MCF 10A (cell line): ENCODE measurements around the gene HDLBP. TPM values are rescaled to one million over a fixed set of nuclear protein-coding genes. Genes with fewer than 3 reads are reported as not detected.
A peak's percentile ranks its signal among the peaks of the same experiment; 100 is the strongest.

Experiments used
- BruUV-seq: library from RNA; stranded (reverse); fragments of 400-500 nt; replicated peaks from 2 replicates; lab custom pipeline; 2021; lab: Mats Ljungman, UMichigan
- CTCF ChIA-PET: fragments of 300-600 bp; sonication (Branson Sonifier 250); formaldehyde crosslinking; extraction: SDS; loops from one replicate; lab custom pipeline; 2021; ENCODE audit warnings: antibody characterized with exemption, inconsistent platforms; lab: Yijun Ruan, JAX
- POLR2A ChIA-PET: fragments of 300-600, 350-650 bp; sonication (Branson Sonifier 250); formaldehyde crosslinking; extraction: SDS; loops from one replicate; lab custom pipeline; 2020; ENCODE audit warnings: antibody characterized with exemption, inconsistent platforms; lab: Yijun Ruan, JAX
- DNase-seq: peaks from one replicate; pipeline ENCODE4 v3.0.0-alpha.2; 2018; ENCODE audit not compliant: unreplicated experiment
- H3K27ac Mint-ChIP-seq: one replicate; pipeline ENCODE4 v1.8.0; 2022; ENCODE audit warnings: mild to moderate bottlenecking, low read depth, mixed read lengths; ENCODE audit not compliant: unreplicated experiment
- H3K27me3 Mint-ChIP-seq: one replicate; pipeline ENCODE4 v1.8.0; 2022; ENCODE audit warnings: mixed read lengths; ENCODE audit not compliant: insufficient read depth, unreplicated experiment
- H3K36me3 Mint-ChIP-seq: one replicate; pipeline ENCODE4 v1.8.0; 2022; ENCODE audit warnings: mild to moderate bottlenecking, moderate library complexity, mixed read lengths; ENCODE audit not compliant: insufficient read depth, unreplicated experiment
- H3K4me1 Mint-ChIP-seq: one replicate; pipeline ENCODE4 v1.8.0; 2022; ENCODE audit warnings: mixed read lengths; ENCODE audit not compliant: insufficient read depth, unreplicated experiment
- H3K4me3 Mint-ChIP-seq: one replicate; pipeline ENCODE4 v1.8.0; 2022; ENCODE audit warnings: mild to moderate bottlenecking, moderate library complexity, mixed read lengths; ENCODE audit not compliant: unreplicated experiment
- H3K9me3 Mint-ChIP-seq: one replicate; pipeline ENCODE4 v1.8.0; 2022; ENCODE audit warnings: mixed read lengths; ENCODE audit not compliant: unreplicated experiment
- intact Hi-C: fragments of 100-400 bp; cut with micrococcal nuclease; formaldehyde crosslinking; loops from 2 replicates; pipeline ENCODE4 v1.14.1; 2022
- total RNA-seq: library from RNA; stranded (reverse); gene quantifications from 2 replicates; pipeline ENCODE4 v1.2.3, GENCODE V29; 2022
- TF ChIP-seq, protein P1 (sequence below): fragments of 200-600 bp; IDR thresholded peaks from one replicate; pipeline ENCODE4 v1.8.0; 2022; ENCODE audit warnings: antibody characterized with exemption, mild to moderate bottlenecking; ENCODE audit not compliant: unreplicated experiment

Gene HDLBP
- total RNA-seq, 1 experiment from 2014 or later, result 670 TPM

DNA sequence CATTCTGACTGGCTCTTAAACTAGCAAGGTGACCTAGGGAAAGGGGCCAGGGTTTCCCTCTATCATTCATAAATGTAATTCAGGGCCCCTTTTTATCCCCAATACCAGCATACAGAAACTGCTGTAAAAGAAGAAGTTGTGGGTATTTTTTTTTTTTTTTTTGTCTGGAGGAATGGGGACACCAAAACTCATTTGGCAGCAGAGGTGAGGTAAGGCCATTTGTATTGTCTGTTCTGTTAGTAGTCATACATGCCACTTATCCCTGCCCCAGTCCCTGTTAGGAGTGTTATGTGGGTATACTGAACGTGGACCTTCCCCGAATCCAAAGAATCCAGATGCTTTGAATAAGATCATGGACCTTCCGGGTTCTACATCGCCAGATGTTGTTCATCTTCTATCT is 1.9 kb upstream of the HDLBP start:
- Mint-ChIP-seq H3K27me3 (no peaks in the 10 kb centered on the region), H3K27ac (peak overlapping the region; percentile 100), H3K9me3 (no peaks in the 10 kb centered on the region), H3K4me1 (peaks cover 39% of the 10 kb centered on the region), H3K36me3 (peaks cover 47% of the 10 kb centered on the region), H3K4me3 (peak overlapping the region; percentile 98)
- ChIA-PET POLR2A (interaction anchor here (0.6 to 13.7 kb wide), 10 partner anchors 11 to 73 kb away, joined by 3 to 263 read pairs (median 4); partner anchors contain the start of gene FARP2), CTCF (interaction anchor here (0.6 kb wide), 1 partner anchor 414 kb away, joined by 3 read pairs; no protein-coding TSS in a partner anchor)
- BruUV-seq, result no TSS peak
- TF ChIP-seq, protein P1, sequence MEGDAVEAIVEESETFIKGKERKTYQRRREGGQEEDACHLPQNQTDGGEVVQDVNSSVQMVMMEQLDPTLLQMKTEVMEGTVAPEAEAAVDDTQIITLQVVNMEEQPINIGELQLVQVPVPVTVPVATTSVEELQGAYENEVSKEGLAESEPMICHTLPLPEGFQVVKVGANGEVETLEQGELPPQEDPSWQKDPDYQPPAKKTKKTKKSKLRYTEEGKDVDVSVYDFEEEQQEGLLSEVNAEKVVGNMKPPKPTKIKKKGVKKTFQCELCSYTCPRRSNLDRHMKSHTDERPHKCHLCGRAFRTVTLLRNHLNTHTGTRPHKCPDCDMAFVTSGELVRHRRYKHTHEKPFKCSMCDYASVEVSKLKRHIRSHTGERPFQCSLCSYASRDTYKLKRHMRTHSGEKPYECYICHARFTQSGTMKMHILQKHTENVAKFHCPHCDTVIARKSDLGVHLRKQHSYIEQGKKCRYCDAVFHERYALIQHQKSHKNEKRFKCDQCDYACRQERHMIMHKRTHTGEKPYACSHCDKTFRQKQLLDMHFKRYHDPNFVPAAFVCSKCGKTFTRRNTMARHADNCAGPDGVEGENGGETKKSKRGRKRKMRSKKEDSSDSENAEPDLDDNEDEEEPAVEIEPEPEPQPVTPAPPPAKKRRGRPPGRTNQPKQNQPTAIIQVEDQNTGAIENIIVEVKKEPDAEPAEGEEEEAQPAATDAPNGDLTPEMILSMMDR, result no peak
- intact Hi-C loops, result no loop called here
- no peak for DNase-seq

DNA sequence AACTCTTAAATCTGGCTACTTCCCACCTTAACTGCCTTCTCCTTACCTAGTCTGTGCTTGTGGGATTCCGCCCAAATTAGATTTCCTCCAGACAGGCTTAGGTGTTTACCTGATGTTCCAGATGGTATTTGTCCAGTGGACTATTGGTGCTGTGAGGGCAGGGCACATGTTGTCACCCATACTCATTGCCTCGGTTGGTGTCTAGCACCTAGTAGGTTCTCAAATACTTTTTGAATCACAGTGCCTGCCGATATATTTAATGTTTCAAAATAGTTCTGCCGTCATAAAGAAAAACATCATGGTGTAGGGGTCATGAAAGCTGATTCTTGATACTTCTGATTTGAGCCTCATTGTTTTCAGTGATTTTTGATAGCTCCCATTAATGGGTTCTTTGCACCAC is 1.4 kb upstream of the HDLBP start:
- BruUV-seq, result no TSS peak
- no peak for DNase-seq
- H3K27me3 Mint-ChIP-seq, result no peaks in the 10 kb centered on the region
- CTCF ChIA-PET, result interaction anchor here (0.6 kb wide), 1 partner anchor 414 kb away, joined by 3 read pairs; no protein-coding TSS in a partner anchor
- H3K4me1 Mint-ChIP-seq, result peaks cover 39% of the 10 kb centered on the region
- intact Hi-C loops, result no loop called here
- peaks cover 45% of the 10 kb centered on the region for H3K36me3 Mint-ChIP-seq
- POLR2A ChIA-PET, result interaction anchor here (0.6 to 13.7 kb wide), 10 partner anchors 10 to 215 kb away, joined by 3 to 263 read pairs (median 6); partner anchors contain the start of genes FARP2 and MTERF4
- H3K9me3 Mint-ChIP-seq, result no peaks in the 10 kb centered on the region
- peak overlapping the region; percentile 98 for H3K4me3 Mint-ChIP-seq
- TF ChIP-seq, protein P1, result no peak
- H3K27ac Mint-ChIP-seq, result peak overlapping the region; percentile 100

DNA sequence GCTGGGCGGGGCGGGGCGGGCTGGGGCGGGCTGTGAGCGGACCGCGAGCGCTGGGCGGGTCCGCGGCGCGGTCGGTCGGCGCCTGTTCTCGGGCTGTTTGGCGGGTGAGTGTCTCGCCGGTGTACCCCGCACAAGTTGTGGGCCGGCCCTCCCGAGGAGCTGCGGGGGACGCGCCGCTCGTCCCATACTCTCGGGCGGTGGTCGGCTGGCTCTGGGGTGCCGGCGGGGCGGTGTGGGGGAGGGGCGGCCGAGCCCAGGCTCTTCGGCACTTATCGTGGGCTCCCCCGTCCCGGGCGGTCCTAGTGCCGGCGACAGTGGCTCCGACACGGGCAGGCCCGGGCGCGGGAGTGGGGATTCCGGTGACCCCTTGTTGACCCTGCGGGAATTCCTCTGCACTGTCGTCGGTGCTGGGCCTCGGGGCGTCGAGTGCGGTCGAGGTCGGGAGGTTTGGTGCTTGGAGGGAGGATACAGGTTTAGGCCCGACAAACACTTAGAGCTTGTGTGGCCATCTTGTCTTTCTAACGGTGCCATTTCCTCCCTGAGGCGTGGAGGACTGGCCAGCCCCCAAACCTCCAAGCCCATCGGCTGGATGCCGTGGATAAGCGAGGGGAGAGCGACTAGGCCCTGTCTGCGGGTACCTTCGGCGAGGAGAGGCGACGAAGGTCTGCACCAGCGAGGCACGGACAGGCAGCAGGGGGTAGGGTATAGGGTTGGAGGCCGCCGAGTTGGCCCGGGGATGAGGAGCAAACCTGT is 583 bp upstream of the HDLBP start, which contains the start of gene SEPTIN2:
SEPTIN2 (plus strand) TSS at position 47 of the 753 bp plus-strand sequence. CDS start 8,308 bp downstream, outside the sequence.
- ChIA-PET CTCF (interaction anchor here (0.6 to 1.2 kb wide), 6 partner anchors 10 to 419 kb away, joined by 3 to 6 read pairs (median 3); partner anchors contain the start of gene PPP1R7), POLR2A (interaction anchor here (0.6 to 13.7 kb wide), 12 partner anchors 12 to 1022 kb away, joined by 3 to 263 read pairs (median 6); partner anchors contain the start of genes CAPN10, FARP2 and MTERF4)
- H3K27ac Mint-ChIP-seq, result peak within 1 kb of the TSS; percentile 100
- intact Hi-C loops, result loop anchor here (2.0 kb wide), 2 partner anchors 23 to 43 kb away; no protein-coding TSS in a partner anchor
- H3K4me1 Mint-ChIP-seq, result peaks cover 39% of the 10 kb centered on the region
- DNase-seq, result peak; percentile 55
- TF ChIP-seq, protein P1, result no peak
- no TSS peak for BruUV-seq
- peak within 1 kb of the TSS; percentile 98 for H3K4me3 Mint-ChIP-seq
- no peaks in the 10 kb centered on the region for H3K9me3 Mint-ChIP-seq
- peaks cover 37% of the 10 kb centered on the region for H3K36me3 Mint-ChIP-seq
- no peaks in the 10 kb centered on the region for H3K27me3 Mint-ChIP-seq
